NOMO-1 treated with DMSO at 0.1 percent for 48 hours (cell line): Measurements from ENCODE around the gene HDLBP.
A peak's percentile ranks its signal among the peaks of the same experiment; 100 is the strongest.

Source experiments
- DNase-seq: peaks from one replicate; lab custom pipeline; 2025; ENCODE audit not compliant: unreplicated experiment; lab: John Stamatoyannopoulos, UW

Gene HDLBP

DNA sequence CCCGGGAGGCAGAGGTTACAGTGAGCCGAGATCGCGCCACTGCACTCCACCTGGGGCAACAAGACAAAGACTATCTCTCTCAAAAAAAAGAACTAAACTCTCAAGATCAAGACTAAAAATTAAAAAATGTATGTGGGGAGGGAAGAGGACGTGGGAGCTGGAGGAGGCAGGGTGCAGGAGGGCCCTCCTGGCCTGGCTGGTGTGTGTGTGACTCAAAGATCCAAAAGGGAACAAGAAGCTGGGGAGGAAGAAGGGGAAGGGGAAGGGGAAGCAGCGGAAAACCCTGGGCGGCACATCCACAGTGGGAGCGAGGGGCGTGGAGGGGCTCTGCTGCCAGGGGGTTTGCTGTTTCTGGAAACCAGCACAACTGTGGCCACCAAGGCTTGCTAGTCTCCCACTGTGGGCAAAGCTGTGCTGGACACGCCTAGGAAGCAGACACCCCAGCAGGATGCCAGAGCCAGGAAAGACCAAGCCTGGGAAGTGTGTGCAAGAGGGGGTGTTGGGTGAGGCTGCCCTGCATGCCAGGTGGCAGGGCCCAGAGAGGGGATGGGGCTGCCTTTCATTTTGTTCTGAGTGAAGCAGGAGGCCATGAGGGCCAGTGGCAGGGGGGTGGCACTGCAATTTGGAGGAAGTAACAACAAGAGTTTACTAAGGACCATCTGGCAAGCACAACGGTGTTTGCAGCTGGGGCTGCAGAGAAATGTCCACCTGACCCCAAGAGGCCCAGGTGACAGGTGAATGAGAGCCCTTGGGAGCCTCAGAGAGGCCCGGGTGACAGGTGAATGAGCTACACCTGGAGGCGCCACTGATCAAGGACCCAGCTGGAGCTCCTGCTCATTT lies 82.5 kb downstream of the HDLBP start:
- no peak for DNase-seq

DNA sequence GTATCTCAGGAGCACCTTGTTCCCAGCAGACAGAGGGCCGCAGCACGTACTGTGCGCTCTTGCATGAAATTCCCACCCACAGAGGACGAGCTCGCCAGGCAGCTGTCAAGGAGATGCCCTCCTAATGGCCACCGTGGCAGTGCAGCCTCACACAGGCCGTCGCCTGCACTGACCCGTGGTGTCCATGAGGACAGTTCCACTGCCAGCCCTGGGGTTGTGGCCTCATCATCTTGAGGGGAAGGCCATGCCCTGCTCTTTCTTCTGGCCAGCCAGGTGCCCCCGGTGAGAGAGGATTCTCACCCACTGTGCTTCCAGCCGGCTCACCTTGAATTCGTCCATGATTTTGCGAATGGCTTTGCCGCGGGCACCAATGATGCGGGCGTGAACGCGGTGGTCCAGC lies 85.0 kb downstream of the HDLBP start:
- DNase-seq, result no peak

DNA sequence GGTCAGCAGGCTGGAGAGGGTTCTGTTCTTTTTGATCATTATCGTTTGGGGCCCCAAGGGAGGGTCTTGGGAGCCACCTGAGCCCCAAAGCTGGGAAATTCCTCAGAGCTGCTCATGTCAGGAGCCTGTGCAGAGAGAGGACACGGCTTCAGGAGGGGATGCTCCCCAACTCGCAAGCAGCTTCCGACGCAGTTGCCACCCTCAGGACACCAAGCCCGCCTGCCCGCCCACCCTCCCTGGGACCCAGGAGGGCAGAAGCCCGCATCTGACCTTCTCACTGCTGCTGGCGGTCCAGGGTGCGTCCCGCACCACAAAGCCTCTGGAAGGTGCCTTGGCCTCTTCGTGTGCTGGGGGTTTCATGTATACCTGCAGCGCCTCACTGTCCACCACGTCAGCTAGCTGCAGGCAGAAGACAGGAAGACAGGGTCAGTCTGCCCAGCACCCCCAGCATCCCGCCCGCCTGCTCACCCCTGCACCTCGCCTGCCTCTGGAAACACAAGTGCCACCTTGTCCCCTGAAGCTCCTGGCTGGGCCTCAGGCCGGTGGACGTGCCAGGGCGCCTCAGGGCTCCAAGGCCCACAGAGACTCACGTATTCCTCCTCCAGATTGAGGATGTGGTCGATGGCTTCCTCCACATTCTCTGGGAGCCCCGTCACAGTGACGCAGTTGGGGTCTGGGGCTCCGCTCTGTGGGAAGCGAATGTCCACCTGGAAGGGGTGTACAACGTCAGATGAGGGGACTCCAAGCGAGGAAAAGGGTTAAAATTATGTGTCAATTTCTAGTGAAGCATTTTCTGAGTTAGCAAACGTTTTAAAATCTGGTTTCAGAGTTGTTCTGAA lies 85.7 kb downstream of the HDLBP start:
- no peak for DNase-seq

DNA sequence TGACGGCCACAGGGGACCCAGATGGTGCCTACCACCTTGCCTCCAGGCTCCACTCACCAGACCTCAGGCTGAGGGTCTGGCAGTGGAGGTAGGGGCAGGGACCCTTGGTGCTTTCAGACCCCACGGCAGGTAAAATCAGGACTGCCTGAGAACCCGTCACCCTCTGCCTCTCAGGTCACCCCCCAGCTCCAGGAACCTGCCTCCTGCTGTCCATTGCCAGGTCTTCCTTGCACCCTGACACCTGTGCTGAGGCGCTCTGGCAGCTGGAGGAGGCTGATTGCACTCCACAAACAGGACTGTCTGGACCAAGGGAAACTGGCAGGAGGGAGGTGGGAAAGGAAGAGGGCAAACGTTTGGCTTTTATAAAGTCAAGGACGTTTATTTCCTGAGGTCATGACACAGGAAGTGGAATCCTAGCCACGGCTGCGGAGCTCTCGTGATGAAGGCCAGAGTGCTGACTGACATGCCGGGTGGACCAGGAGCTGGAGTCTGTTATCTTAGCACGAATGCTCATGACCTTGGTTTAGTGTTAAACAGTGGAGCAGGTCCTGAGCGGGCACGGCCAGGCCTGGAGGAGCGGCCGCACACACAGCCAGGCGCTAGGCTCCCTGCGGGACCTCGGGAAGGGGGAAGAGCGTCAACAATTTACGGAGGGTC lies 86.5 kb downstream of the HDLBP start:
- DNase-seq, result no peak

DNA sequence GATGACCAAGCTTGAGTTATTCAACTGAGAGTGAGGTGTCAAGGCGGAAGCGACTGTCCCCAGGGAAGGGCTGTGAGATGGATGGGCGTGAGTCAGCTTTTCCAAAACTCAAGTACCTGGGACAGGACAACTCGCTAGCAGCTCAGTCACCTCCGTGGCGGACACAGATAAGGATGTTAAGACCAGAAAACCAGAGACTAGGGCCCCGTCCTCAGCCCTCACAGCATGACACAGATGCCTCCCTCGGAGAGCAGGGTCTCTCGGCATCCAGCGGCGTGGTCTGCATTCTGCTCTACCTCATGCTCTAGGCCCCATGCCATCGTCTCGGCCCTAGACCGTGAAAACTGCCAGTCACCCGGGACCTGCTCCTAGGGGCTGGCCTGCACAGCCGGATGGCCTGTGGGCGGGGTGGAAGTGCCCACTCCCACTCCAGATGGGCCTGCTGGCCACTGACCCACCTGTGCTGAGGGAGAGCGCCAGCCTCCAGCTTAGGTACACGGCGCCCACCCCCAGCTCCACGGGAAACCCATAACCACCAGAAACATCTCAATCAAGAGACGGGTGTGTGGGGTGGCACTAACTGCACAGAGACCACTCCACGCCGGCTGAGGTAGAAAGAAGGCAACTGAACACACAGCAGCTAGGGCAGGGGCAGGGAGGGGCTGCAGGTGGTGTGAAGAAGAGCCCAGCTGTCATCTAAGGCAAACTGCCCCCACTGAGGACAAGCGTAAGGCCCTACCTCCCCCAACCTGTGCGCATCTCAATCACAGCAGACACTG lies 87.2 kb downstream of the HDLBP start:
- no peak for DNase-seq

DNA sequence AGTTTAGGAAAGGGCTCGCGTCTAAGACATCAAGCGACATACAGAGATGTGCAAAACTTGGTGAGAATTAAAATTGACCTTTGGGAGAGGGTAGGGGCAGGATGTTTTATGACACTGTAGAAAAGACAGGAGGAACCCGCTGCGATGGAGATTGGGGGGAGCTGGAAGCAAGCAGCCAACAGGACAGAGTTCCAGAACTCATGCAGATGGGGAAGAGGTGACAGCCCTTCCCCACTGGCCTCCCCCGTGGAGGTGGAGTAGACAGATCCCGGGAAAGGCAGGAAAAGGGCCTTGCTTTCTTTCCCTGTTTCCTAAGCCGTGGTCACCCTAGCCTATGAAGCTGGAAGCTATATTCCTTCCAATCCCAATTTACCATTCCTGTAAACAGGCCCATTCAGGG lies 87.9 kb downstream of the HDLBP start:
- DNase-seq, result no peak

DNA sequence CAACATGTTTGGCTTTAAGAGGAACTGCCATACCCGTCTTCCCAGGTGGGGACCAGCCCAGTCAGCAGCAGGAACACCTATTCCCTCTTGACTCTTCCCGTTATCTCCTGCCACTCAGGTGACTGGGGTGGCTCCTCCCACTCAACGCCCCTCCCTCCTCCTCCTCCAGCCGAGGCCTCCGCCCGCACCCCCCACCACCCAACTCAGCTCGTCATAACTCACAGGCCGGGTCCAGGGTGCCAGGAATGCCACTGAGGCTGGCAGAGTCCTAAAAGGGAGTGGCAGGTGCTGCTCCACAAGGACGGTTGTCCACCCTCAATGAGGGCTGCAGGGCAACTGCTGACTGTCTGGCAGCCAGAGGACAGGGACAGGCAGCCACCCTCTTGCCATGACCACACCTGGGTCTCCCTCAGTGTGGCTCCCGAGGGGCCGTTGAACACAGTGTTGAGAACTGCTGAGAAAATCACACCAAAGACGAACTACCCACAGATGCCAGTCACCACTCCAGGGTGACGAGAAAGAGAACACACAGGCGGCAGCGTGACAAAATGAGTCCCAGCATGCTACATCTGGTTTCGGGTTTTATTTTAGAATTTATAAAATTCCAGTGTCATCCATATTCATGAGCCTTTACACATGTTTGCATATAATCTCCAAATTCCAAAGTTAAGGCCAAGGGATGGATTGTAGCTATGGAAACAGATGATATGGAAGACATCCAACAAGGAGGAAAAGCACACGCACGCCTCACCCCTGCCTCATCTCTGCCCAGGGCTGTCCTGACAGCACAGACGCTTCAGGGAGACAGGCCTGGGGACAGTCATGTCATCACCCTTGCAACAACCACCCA lies 88.5 kb downstream of the HDLBP start:
- no peak for DNase-seq

DNA sequence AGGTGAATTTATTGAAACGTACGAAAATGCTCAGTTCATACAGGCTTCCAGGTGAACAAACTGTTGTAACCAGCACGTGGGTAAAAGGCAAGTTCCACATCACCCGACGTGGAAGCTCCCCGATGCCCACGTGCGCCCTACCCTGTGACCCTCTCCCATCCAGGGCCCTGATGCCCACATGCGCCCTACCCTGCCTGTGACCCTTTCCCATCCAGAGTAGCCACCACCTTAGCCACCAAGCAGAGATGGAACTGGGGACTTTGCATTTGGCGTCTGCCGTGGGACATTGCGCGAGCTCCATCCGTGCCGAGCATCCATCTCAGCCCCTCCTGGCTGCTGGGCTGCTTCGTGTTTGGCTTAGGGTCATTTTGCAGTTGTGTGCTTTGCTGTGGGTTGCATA lies 89.5 kb downstream of the HDLBP start:
- DNase-seq, result no peak

DNA sequence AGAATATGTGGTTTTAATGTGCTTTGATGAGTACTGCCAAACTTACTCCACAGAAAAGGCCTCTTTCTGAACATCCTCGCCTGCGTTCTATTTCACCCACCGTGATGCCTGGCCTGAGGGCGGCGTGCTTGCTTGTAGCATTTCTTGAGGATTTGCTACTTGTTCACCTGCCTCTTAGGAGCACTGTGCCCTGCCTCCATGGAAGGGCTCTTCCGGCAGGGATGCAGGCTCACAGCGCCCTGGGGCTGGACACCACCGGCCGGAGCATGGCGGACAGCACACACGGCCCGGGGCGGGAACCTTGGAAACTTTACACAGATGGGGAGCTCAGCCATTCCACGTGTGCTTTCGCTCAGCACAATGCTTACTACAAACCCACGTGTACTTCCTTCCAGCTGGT lies 89.9 kb downstream of the HDLBP start:
- no peak for DNase-seq

DNA sequence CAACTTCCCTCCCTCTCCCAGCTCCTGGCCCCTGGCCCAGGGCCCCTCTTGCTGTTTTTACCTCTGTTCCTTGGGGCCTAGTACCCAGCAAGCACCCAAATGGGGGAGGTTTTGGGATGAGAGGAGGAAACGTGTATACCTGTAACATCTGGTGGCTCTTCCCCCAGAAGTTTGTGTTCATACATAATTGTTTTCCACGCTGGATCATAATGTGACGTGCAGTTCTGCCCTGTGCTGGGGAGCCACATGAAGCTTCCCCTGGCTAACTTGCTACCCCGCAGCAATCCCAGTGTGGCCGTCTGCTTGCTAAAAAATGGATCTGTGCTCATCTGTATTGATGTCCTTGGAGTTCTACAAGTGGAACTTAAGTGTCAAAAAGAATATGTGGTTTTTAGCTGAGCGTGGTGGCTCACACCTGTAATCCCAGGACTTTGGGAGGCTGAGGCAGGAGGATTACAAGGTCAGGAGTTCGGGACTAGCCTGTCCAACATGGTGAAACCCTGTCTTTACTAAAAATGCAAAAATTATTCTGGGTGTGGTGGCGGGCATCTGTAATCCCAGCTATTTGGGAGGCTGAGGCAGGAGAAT lies 90.5 kb downstream of the HDLBP start:
- DNase-seq, result no peak

DNA sequence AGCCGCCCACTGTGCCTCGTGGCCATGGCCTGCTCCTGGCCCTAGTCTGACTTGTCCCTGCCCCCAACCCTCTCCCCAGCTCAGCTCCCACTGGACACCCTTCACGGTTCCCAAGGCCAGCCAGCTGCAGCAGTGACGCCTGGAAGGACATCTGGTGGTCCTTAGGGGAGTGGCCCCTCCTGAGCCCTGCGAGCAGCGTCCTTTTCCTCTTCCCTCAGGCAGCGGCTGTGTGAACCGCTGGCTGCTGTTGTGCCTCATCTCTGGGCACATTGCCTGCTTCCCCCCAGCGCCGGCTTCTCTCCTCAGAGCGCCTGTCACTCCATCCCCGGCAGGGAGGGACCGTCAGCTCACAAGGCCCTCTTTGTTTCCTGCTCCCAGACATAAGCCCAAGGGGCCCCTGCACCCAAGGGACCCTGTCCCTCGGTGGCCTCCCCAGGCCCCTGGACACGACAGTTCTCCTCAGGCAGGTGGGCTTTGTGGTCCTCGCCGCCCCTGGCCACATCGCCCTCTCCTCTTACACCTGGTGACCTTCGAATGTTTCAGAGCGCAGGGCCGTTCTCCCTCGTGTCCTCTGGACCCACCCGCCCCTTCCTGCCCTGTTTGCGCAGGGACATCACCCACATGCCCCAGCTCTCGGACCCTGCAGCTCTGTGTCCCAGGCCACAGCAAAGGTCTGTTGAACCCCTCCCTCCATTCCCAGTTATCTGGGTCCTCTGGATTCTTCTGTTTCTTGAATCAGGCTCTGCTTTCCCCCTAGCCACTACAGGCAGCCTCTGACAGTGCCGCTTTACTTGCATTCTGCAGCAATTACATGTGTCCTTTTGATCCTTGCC lies 91.2 kb downstream of the HDLBP start:
- no peak for DNase-seq

DNA sequence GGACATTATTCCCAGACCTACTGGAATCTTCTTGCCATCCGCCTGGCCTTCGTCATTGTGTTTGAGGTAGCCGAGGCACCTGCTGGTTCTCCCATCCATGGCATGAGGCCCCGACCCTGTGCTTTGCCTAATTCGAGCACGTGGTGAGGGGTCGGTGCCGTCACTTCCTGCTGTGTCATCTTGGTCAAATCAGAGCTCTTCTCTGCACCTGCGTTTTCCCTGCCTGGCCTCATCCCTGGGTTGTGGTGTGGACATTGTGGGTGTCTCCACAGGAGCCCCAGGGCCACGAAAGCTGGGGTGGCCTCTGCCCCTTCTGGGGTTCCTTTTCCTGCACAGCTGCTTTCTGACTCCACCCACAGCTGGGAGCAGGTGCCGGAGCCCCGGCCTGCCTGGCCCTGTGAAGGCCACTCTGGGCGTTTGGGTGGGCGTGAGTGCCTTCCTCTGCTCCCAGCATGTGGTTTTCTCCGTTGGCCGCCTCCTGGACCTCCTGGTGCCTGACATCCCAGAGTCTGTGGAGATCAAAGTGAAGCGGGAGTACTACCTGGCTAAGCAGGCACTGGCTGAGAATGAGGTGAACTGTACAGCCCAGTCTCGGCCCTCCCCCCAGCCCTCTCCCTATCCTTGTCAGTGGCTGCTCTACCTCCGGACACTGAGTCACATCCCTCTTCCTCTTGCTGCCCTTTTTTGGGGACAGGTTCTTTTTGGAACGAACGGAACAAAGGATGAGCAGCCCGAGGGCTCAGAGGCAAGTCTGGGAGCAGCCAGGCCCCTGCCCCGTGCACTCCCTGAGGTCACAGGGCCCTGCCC lies 92.1 kb downstream of the HDLBP start:
- DNase-seq, result no peak

DNA sequence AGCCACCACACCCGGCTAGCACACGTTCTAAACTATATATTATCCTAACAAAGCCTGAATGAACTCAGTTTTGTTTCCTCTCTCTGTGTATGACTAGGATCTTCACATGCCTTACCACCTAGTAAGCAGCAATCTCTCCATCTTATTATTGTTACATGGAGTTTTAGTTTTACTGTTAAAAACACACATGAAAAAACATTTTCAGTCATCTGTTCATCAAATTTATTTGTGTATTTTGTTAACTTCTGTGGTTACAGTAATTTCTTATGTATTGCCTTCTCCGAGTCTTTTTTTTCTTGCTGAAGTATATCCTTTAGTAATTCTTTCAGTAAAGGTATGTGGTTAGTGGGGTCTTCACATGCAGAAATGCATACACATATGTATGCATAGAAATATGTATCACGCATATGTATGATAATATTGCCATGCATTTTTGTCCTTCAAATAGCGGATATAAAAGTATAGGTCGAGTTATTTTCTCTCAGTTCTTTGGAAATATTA lies 95.6 kb downstream of the HDLBP start:
- no peak for DNase-seq

DNA sequence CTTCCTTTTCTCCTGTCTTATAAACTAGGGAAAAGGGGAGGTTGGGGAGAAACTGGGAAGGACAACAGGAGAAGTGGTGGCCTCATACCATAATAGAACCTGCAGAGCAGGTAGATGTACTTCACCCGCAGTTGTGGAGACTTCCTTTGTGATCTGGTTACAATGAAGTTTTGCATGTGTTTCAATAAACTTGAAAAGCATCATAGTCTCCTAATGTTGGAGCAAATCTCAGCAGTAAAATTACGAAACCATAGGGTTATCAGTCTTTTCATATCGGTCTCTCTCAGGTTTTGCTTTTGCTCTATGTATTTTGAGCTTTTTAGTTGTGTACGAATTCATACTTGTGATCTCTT lies 96.5 kb downstream of the HDLBP start:
- no peak for DNase-seq

DNA sequence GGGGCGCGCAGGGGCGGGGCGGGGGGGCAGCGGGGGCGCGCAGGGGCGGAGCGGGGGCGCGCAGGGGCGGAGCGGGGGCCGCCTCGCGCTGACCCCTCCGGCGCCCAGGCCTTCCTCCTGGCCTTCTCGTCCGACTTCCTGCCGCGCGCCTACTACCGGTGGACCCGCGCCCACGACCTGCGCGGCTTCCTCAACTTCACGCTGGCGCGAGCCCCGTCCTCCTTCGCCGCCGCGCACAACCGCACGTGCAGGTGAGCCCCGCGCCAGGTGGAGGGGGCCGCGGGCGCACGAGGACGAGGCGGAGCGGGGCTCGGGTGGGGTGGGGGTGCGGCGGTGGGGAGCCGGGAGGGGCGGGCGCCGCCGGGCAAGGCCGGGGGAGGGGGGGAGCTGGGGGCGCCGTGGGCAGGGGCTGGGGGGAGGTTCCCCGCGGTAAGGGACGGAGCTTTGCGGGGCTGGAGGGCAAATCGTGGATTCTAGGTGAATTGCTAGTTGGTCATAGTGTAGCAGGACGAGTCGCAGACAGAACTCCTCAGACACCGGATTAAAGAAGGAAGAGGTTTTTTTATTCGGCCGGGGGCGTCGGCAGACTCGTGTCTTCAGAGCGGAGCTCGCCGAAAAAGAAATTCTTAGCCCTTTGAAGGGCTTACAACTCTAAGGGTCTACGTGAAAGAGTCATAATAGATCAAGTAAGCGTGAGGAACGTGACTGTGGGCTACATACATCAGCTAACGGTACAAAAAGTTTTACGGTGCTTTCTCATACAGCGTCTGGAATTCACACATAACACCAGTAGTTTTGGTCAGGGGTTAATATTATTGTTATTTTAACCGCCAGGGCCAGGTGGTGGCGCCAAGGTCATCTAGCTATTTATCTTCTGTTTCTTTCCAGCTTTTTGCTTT lies 97.1 kb downstream of the HDLBP start:
- DNase-seq, result peak; percentile 26

DNA sequence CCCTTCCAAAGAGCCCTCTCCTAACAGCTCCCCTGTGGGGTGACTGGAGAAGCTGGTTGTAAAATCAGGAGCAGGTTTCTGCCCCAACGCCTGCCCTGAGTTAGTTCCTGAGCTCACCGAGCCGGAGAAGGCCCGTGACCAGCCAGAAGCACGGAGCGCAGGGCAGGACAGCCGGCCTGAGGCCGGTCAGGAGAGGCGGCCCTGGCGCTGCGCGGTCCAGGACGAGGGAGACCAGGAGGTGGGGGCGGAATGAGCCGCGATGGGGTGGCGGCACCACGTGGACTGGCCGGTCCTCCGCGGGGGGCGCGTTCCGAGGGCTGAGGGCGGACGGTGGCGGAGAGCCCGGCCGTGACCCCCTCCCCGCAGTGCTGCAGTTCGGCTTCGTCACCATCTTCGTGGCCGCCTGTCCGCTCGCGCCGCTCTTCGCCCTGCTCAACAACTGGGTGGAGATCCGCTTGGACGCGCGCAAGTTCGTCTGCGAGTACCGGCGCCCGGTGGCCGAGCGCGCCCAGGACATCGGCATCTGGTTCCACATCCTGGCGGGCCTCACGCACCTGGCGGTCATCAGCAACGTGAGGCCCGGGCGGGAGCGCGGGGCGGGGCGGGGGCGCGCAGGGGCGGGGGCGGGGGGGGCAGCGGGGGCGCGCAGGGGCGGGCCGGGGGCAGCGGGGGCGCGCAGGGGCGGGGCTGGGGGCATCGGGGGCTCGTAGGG lies 98.0 kb downstream of the HDLBP start:
- peak; percentile 10 for DNase-seq
